NCI-H1105 treated with DMSO at 0.1 percent for 48 hours (cell line): ENCODE results near the gene ALDH1A1.
A peak's percentile ranks its signal among the peaks of the same experiment; 100 is the strongest.

Experiments used
- DNase-seq: peaks from one replicate; lab custom pipeline; 2025; lab: John Stamatoyannopoulos, UW

Gene ALDH1A1

GRCh38 chr9:72979405-72980100, 26.7 kb upstream of the ALDH1A1 start:
- no peak for DNase-seq

GRCh38 chr9:72978744-72979143, 25.9 kb upstream of the ALDH1A1 start:
- no peak for DNase-seq

- DNase-seq = no peak
Measured at GRCh38 chr9:72977670-72978069, 24.8 kb upstream of the ALDH1A1 start.

GRCh38 chr9:72974501-72974900, 21.6 kb upstream of the ALDH1A1 start:
- no peak for DNase-seq

GRCh38 chr9:72972636-72973035, 19.8 kb upstream of the ALDH1A1 start:
- DNase-seq = no peak

GRCh38 chr9:72971411-72971810, 18.6 kb upstream of the ALDH1A1 start:
- DNase-seq = no peak

- DNase-seq = no peak
Measured at GRCh38 chr9:72960446-72960845, 7.6 kb upstream of the ALDH1A1 start.

GRCh38 chr9:72958485-72959281, 5.8 kb upstream of the ALDH1A1 start:
- no peak for DNase-seq

GRCh38 chr9:72955571-72955970, 2.7 kb upstream of the ALDH1A1 start:
- DNase-seq = no peak

GRCh38 chr9:72955126-72955455, 2.2 kb upstream of the ALDH1A1 start:
- no peak for DNase-seq

GRCh38 chr9:72954431-72955125, 1.7 kb upstream of the ALDH1A1 start:
- DNase-seq = peak; percentile 85

GRCh38 chr9:72952381-72952690, 517 bp downstream of the ALDH1A1 start:
- DNase-seq = no peak

- DNase-seq = no peak
Measured at GRCh38 chr9:72951520-72952380, 1.1 kb downstream of the ALDH1A1 start.

GRCh38 chr9:72950875-72951442, 1.9 kb downstream of the ALDH1A1 start:
- DNase-seq = no peak

- DNase-seq = no peak
Measured at GRCh38 chr9:72949918-72950325, 2.9 kb downstream of the ALDH1A1 start.

- no peak for DNase-seq
Measured at GRCh38 chr9:72949244-72949582, 3.6 kb downstream of the ALDH1A1 start.

- DNase-seq = no peak
Measured at GRCh38 chr9:72948575-72949243, 4.1 kb downstream of the ALDH1A1 start.

GRCh38 chr9:72947984-72948465, 4.8 kb downstream of the ALDH1A1 start:
- DNase-seq = peak; percentile 44

GRCh38 chr9:72946821-72947220, 6.0 kb downstream of the ALDH1A1 start:
- DNase-seq = no peak

- DNase-seq = no peak
Measured at GRCh38 chr9:72946318-72946717, 6.5 kb downstream of the ALDH1A1 start.

GRCh38 chr9:72945391-72945790, 7.5 kb downstream of the ALDH1A1 start:
- no peak for DNase-seq
